Stomach (tissue), 4 donors: ENCODE results near the gene PSMC5.

Experiments
- POLR2AphosphoS5 ChIP-seq, 3 donors: sonication (generic); formaldehyde crosslinking; IDR thresholded peaks; one replicate each; pipeline ENCODE4 v1.6.1; 2016; ENCODE audit warnings: antibody characterized with exemption in 3 of 3
- TF ChIP-seq, protein P1 (sequence below), 7 experiments: fragments of 450-650 bp in 4 of 7; fragments of 200-600 bp in 3 of 7; sonication (generic) in 3 of 7; IDR thresholded peaks; one replicate each; pipeline ENCODE4 v1.5.1; 2016 to 2019; ENCODE audit warnings: antibody characterized with exemption in 7 of 7, control low read depth in 2 of 7, mild to moderate bottlenecking in 1 of 7

DNA sequence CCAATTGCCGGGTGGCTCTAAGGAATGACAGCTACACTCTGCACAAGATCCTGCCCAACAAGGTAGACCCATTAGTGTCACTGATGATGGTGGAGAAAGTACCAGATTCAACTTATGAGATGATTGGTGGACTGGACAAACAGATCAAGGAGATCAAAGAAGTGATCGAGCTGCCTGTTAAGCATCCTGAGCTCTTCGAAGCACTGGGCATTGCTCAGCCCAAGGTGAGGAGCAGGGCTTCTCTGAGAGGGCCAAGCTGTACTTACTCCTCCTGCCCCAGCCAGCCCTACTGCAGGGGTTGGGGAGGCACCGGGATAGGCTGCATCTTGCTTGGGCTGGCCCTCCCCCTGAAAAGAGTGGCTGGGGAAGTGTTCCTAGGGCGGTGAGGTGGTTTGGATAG, 3.0 kb downstream of the PSMC5 start:
- no peak for TF ChIP-seq POLR2AphosphoS5 (IDR thresholded peaks at IDR 0.05)
- TF ChIP-seq, protein P1, sequence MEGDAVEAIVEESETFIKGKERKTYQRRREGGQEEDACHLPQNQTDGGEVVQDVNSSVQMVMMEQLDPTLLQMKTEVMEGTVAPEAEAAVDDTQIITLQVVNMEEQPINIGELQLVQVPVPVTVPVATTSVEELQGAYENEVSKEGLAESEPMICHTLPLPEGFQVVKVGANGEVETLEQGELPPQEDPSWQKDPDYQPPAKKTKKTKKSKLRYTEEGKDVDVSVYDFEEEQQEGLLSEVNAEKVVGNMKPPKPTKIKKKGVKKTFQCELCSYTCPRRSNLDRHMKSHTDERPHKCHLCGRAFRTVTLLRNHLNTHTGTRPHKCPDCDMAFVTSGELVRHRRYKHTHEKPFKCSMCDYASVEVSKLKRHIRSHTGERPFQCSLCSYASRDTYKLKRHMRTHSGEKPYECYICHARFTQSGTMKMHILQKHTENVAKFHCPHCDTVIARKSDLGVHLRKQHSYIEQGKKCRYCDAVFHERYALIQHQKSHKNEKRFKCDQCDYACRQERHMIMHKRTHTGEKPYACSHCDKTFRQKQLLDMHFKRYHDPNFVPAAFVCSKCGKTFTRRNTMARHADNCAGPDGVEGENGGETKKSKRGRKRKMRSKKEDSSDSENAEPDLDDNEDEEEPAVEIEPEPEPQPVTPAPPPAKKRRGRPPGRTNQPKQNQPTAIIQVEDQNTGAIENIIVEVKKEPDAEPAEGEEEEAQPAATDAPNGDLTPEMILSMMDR (IDR thresholded peaks at IDR 0.05) = no peak
